ENCODE data around the gene MPST. TPM values are rescaled to one million over a fixed set of nuclear protein-coding genes. Genes with fewer than 3 reads are reported as not detected.

MPST gene
- total RNA-seq, 1 donor from 2014 or later, result 101 TPM

- peaks cover 34% of the 10 kb centered on the region for H3K4me1 Mint-ChIP-seq (ENCODE audit: low read depth)
- H3K4me3 Mint-ChIP-seq (ENCODE audit: low read depth), result peak overlapping the region; percentile 95
- no peaks in the 10 kb centered on the region for H3K27me3 Mint-ChIP-seq
- H3K27ac Mint-ChIP-seq, result peak overlapping the region; percentile 97
- peak; percentile 5 for TF ChIP-seq CTCF (IDR thresholded peaks at IDR 0.05; ENCODE audit: unreplicated experiment)
- no peaks in the 10 kb centered on the region for H3K9me3 Mint-ChIP-seq (ENCODE audit: low read depth)
- DNase-seq (ENCODE audit: low spot score, unreplicated experiment), result no peak
- peaks cover 14% of the 10 kb centered on the region for H3K36me3 Mint-ChIP-seq (ENCODE audit: insufficient read depth)
These were observed 594 bp downstream of the MPST start for GRCh38 chr22:37020192-37020479.

- no peak overlapping the region for H3K27ac Mint-ChIP-seq
- H3K4me3 Mint-ChIP-seq (ENCODE audit: low read depth), result peak overlapping the region; percentile 24
- no peaks in the 10 kb centered on the region for H3K9me3 Mint-ChIP-seq (ENCODE audit: low read depth)
- no peak for DNase-seq (ENCODE audit: low spot score, unreplicated experiment)
- H3K27me3 Mint-ChIP-seq, result no peaks in the 10 kb centered on the region
- H3K4me1 Mint-ChIP-seq (ENCODE audit: low read depth), result peaks cover 29% of the 10 kb centered on the region
- peaks cover 14% of the 10 kb centered on the region for H3K36me3 Mint-ChIP-seq (ENCODE audit: insufficient read depth)
- no peak for TF ChIP-seq CTCF (IDR thresholded peaks at IDR 0.05; ENCODE audit: unreplicated experiment)
These were observed 1.5 kb downstream of the MPST start for GRCh38 chr22:37021041-37021440.

GRCh38 chr22:37021710-37022482 lies 2.4 kb downstream of the MPST start:
- TF ChIP-seq CTCF (IDR thresholded peaks at IDR 0.05; ENCODE audit: unreplicated experiment), result peak; percentile 71
- Mint-ChIP-seq H3K36me3 (ENCODE audit: insufficient read depth) (peaks cover 14% of the 10 kb centered on the region), H3K4me1 (ENCODE audit: low read depth) (peaks cover 29% of the 10 kb centered on the region), H3K4me3 (ENCODE audit: low read depth) (peak overlapping the region; percentile 67), H3K9me3 (ENCODE audit: low read depth) (no peaks in the 10 kb centered on the region), H3K27me3 (no peaks in the 10 kb centered on the region), H3K27ac (peak overlapping the region; percentile 37)
- no peak for DNase-seq (ENCODE audit: low spot score, unreplicated experiment)

GRCh38 chr22:37022483-37023337 lies 3.2 kb downstream of the MPST start:
- no peak for DNase-seq (ENCODE audit: low spot score, unreplicated experiment)
- Mint-ChIP-seq H3K4me3 (ENCODE audit: low read depth) (no peak overlapping the region), H3K27me3 (no peaks in the 10 kb centered on the region), H3K36me3 (ENCODE audit: insufficient read depth) (peaks cover 14% of the 10 kb centered on the region), H3K27ac (no peak overlapping the region), H3K4me1 (ENCODE audit: low read depth) (peaks cover 26% of the 10 kb centered on the region), H3K9me3 (ENCODE audit: low read depth) (no peaks in the 10 kb centered on the region)
- TF ChIP-seq CTCF (IDR thresholded peaks at IDR 0.05; ENCODE audit: unreplicated experiment), result no peak

- no peak for TF ChIP-seq CTCF (IDR thresholded peaks at IDR 0.05; ENCODE audit: unreplicated experiment)
- no peak for DNase-seq (ENCODE audit: low spot score, unreplicated experiment)
- H3K27me3 Mint-ChIP-seq, result no peaks in the 10 kb centered on the region
- no peak overlapping the region for H3K27ac Mint-ChIP-seq
- peaks cover 15% of the 10 kb centered on the region for H3K36me3 Mint-ChIP-seq (ENCODE audit: insufficient read depth)
- H3K4me1 Mint-ChIP-seq (ENCODE audit: low read depth), result peaks cover 23% of the 10 kb centered on the region
- H3K9me3 Mint-ChIP-seq (ENCODE audit: low read depth), result no peaks in the 10 kb centered on the region
- no peak overlapping the region for H3K4me3 Mint-ChIP-seq (ENCODE audit: low read depth)
These were observed 4.3 kb downstream of the MPST start for GRCh38 chr22:37023743-37024338.
